Gastrocnemius medialis (tissue), 4 donors: ENCODE measurements around the gene DDAH1. TPM values are rescaled to one million over a fixed set of nuclear protein-coding genes. Genes with fewer than 3 reads are reported as not detected.
A peak's percentile ranks its signal among the peaks of the same experiment; 100 is the strongest.

Experiments
- ATAC-seq, 2 donors: fragments of 150-250 bp; one replicate each; pipeline ENCODE4 v1.9.1; 2016
- DNase-seq, 2 donors: peaks; one replicate each; pipeline ENCODE4 v3.0.0-alpha.2; 2019
- H3K27ac ChIP-seq, 4 donors: fragments of 200-600 bp; sonication (generic); 1 replicate in 1 of 4; 2 replicates in 3 of 4; pipeline ENCODE4 v1.5.1; 2016 to 2018; ENCODE audit warnings: mild to moderate bottlenecking in 2 of 4, moderate library complexity in 1 of 4
- H3K27me3 ChIP-seq, 3 donors: fragments of 200-600 bp; sonication (generic) in 2 of 3; 1 replicate in 1 of 3; 2 replicates in 2 of 3; pipeline versions ENCODE4 v1.5.1 to v1.6.0; 2016 to 2019; ENCODE audit warnings: mild to moderate bottlenecking in 1 of 3, moderate library complexity in 1 of 3
- H3K36me3 ChIP-seq, 2 donors: fragments of 200-600 bp; sonication (generic) in 1 of 2; one replicate each; pipeline ENCODE4 v1.5.1; 2017 to 2018
- H3K4me1 ChIP-seq, 2 donors: fragments of 200-600 bp; sonication (generic) in 1 of 2; one replicate each; pipeline ENCODE4 v1.5.1; 2016 to 2017; ENCODE audit warnings: mild to moderate bottlenecking in 2 of 2
- H3K4me3 ChIP-seq, 4 donors: fragments of 200-600 bp; sonication (generic) in 3 of 4; 1 replicate in 1 of 4; 2 replicates in 3 of 4; pipeline ENCODE4 v1.5.1; 2016 to 2019; ENCODE audit warnings: mild to moderate bottlenecking in 2 of 4
- H3K9me3 ChIP-seq, 3 donors: fragments of 200-600 bp; sonication (generic) in 2 of 3; 1 replicate in 1 of 3; 2 replicates in 2 of 3; pipeline ENCODE4 v1.5.1; 2016 to 2019
- CTCF ChIP-seq, 5 experiments: fragments of 450-650 bp in 3 of 5; fragments of 200-600 bp in 2 of 5; sonication (generic) in 2 of 5; IDR thresholded peaks in 4 of 5; conservative IDR thresholded peaks in 1 of 5; 1 replicate in 4 of 5; 2 replicates in 1 of 5; pipeline ENCODE4 v1.5.1; 2016 to 2019; ENCODE audit warnings: antibody characterized with exemption in 5 of 5, mild to moderate bottlenecking in 3 of 5, moderate library complexity in 3 of 5
- POLR2A ChIP-seq, 2 donors: fragments of 450-650 bp; IDR thresholded peaks; one replicate each; pipeline ENCODE4 v1.6.1; 2017; ENCODE audit warnings: antibody characterized with exemption in 2 of 2, mild to moderate bottlenecking in 2 of 2, moderate library complexity in 2 of 2
- in situ Hi-C, 4 donors: fragments of 200-750 bp; cut with MboI; loops; one replicate each; pipeline versions ENCODE4 v1.15.0 to v1.8.0; 2017; ENCODE audit warnings: low sequenced_read_pairs in 4 of 4
- intact Hi-C: fragments of 100-400 bp; cut with DNase I; formaldehyde crosslinking; loops from one replicate; pipeline ENCODE4 v1.15.1; 2023; ENCODE audit warnings: low total_unique reads
- total RNA-seq, 4 donors: library from RNA; depleted of rRNA; stranded (reverse); fragments of >200 nt; gene quantifications; one replicate each; pipeline versions ENCODE4 v1.1.0 to v1.2.3, GENCODE V29; 2016

Gene DDAH1
- total RNA-seq, 4 donors from 2014 or later: 5.9 to 28.7 (median 13.2) TPM

DNA sequence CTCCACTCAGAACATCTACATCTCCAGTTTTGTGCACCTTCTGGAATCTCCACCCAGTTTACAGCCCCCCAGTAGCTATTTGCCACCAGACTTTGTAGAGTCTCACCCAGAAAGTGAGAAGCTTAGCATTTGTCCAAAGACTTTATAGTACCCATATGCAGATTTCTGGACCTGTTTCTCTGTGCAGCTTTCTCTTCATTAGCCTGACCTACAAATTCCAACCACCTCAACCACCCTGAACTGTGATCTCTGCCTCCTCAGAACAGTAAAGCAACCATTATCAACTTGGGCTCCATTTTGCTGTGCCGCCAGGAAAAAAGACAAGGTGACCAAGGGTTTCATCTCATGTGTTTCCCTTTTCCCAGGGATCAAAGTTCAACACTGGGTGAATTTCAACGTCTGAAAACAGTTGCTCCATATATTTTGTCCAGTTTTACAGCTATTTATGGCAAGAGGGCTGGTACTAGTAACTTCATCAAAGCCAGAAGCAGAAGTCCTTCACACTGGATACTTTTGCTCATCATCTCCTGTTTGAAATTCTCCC is 36.5 kb upstream of the DDAH1 start:
- H3K9me3 ChIP-seq: no peaks in the 10 kb centered on the region
- TF ChIP-seq CTCF (IDR thresholded peaks at IDR 0.05 in 4 of 5, conservative IDR thresholded peaks at IDR 0.05 in 1 of 5) (no peak), POLR2A (IDR thresholded peaks at IDR 0.05) (no peak)
- no peaks in the 10 kb centered on the region for H3K4me1 ChIP-seq
- H3K36me3 ChIP-seq: no peaks in the 10 kb centered on the region
- DNase-seq: no peak
- intact Hi-C loops: no loop called here
- no peak overlapping the region for H3K27ac ChIP-seq
- in situ Hi-C loops: loop anchor here in 1 of 4 donors (5.0 kb wide), 1 partner anchor 189 kb away; no protein-coding TSS in a partner anchor
- no peak for ATAC-seq
- H3K27me3 ChIP-seq: no peaks in the 10 kb centered on the region
- no peak overlapping the region for H3K4me3 ChIP-seq

DNA sequence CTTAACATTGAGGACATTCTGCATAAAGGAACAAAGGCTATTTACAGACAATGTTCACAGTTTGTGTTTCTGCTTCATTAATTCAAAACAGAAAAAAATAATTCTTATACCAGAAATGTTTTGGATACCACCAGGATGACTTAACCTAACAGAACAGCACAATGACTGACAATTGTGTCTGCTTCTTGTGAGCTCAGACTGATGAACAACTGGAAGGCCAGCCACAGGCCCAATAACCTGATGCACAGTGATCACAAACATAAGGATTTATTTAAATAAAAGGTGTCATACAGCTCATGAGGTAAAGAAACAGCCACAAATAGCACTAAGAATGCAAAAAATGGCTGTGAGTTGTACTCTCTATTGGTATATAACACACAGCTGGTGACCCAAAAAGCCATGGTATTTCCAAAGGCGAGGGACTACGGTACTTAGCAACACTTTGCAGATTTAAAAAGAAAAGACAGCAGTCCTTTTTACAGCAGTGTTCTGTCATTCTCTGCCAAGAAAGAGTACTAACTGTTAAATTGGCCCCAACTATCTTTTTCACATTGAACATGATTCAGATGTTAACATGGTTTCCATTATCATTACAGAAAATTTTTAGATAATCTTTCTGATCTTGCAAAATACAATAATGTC is 32.1 kb upstream of the DDAH1 start:
- Histone ChIP-seq H3K4me1 (peaks cover 12 to 14% of the 10 kb centered on the region in 2 donors), H3K27ac (no peak overlapping the region), H3K27me3 (no peaks in the 10 kb centered on the region), H3K9me3 (no peaks in the 10 kb centered on the region), H3K4me3 (no peak overlapping the region), H3K36me3 (no peaks in the 10 kb centered on the region)
- in situ Hi-C loops: loop anchor here in 1 of 4 donors (5.0 to 10.0 kb wide), 2 partner anchors 45 to 192 kb away; no protein-coding TSS in a partner anchor
- no peak for DNase-seq
- no peak for TF ChIP-seq CTCF (IDR thresholded peaks at IDR 0.05 in 4 of 5, conservative IDR thresholded peaks at IDR 0.05 in 1 of 5)
- TF ChIP-seq POLR2A (IDR thresholded peaks at IDR 0.05): no peak
- intact Hi-C loops: loop anchor here (10.0 kb wide), 1 partner anchor 198 kb away; no protein-coding TSS in a partner anchor
- no peak for ATAC-seq

DNA sequence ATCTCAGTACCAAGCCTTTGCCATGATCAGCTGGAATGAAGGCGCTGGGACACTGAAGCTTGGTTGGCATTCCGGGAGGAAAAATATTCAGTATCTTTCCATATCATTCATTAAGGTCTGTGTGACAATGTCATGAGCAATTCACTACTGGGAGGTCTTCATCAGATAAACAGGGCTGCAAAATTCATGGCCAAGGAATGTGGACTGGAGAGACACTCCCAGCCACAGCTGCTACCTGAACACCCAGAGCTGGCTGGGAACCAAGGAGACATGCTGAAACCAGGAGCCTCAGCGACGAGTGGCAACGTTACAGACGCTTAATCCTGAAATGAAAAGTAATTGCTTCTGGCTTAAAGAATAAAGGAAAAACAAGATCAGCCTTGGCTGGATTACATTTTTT is 30.6 kb upstream of the DDAH1 start:
- Histone ChIP-seq H3K27me3 (no peaks in the 10 kb centered on the region), H3K9me3 (no peaks in the 10 kb centered on the region), H3K4me1 (peaks cover 12 to 14% of the 10 kb centered on the region in 2 donors), H3K27ac (peak overlapping the region in 2 of 4 donors; percentile 0 to 28), H3K36me3 (no peaks in the 10 kb centered on the region), H3K4me3 (peak overlapping the region in 1 of 4 donors; percentile 15)
- intact Hi-C loops: loop anchor here (2.0 to 10.0 kb wide), 2 partner anchors 85 to 199 kb away; partner anchors contain the start of gene CCN1
- peak; percentile 22 to 47 for DNase-seq
- in situ Hi-C loops: loop anchor here in 1 of 4 donors (5.0 to 10.0 kb wide), 2 partner anchors 47 to 191 kb away; no protein-coding TSS in a partner anchor
- TF ChIP-seq POLR2A (IDR thresholded peaks at IDR 0.05) (no peak), CTCF (IDR thresholded peaks at IDR 0.05 in 4 of 5, conservative IDR thresholded peaks at IDR 0.05 in 1 of 5) (no peak)
- ATAC-seq: peak; percentile 68 to 77

DNA sequence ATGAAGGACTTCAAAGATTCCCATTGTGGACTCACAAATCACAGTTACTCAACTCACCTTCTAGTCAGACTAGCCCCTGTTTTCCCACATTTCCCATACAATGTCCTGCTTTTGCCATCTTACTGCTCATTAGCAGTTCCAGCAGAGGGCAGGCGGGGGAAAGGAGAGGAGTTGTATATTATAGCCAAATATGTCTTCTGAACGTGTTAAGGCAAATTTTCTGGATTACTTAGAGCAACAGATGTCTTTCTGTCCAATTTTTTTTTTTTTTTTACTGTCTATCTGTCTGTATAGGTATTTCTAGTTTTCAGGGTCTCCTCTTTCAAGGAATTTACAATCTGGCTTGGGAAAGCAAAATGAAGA is 29.9 kb upstream of the DDAH1 start:
- in situ Hi-C loops: loop anchor here in 1 of 4 donors (5.0 to 10.0 kb wide), 2 partner anchors 47 to 190 kb away; no protein-coding TSS in a partner anchor
- DNase-seq: no peak

More for the DNA sequence above, 29.9 kb upstream of the DDAH1 start:
- intact Hi-C loops: loop anchor here (2.0 to 10.0 kb wide), 2 partner anchors 86 to 200 kb away; partner anchors contain the start of gene CCN1
- H3K27ac ChIP-seq: no peak overlapping the region
- H3K4me3 ChIP-seq: no peak overlapping the region
- ATAC-seq: peak in 1 of 2 donors; percentile 50
- H3K9me3 ChIP-seq: no peaks in the 10 kb centered on the region
- no peaks in the 10 kb centered on the region for H3K36me3 ChIP-seq
- H3K27me3 ChIP-seq: no peaks in the 10 kb centered on the region
- peaks cover 12 to 14% of the 10 kb centered on the region in 2 donors for H3K4me1 ChIP-seq
- TF ChIP-seq CTCF (IDR thresholded peaks at IDR 0.05 in 4 of 5, conservative IDR thresholded peaks at IDR 0.05 in 1 of 5) (peak in 3 of 5 experiments; percentile 22 to 53 (median 34)), POLR2A (IDR thresholded peaks at IDR 0.05) (no peak)
